NCI-H1436 treated with DMSO at 0.1 percent for 48 hours (cell line): ENCODE measurements around the gene OCSTAMP.

Experiments used
- DNase-seq: peaks from one replicate; lab custom pipeline; 2025; lab: John Stamatoyannopoulos, UW

The OCSTAMP gene, protein sequence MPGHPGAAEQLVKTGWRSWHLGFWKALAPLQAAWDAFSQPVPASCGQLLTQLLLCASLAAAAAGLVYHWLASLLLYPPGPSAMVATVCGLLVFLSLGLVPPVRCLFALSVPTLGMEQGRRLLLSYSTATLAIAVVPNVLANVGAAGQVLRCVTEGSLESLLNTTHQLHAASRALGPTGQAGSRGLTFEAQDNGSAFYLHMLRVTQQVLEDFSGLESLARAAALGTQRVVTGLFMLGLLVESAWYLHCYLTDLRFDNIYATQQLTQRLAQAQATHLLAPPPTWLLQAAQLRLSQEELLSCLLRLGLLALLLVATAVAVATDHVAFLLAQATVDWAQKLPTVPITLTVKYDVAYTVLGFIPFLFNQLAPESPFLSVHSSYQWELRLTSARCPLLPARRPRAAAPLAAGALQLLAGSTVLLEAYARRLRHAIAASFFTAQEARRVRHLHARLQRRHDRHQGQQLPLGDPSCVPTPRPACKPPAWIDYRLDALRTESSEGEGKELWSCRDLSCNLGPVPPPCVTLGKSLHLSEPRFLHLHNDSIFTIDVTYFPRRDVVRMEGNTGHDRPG

DNA sequence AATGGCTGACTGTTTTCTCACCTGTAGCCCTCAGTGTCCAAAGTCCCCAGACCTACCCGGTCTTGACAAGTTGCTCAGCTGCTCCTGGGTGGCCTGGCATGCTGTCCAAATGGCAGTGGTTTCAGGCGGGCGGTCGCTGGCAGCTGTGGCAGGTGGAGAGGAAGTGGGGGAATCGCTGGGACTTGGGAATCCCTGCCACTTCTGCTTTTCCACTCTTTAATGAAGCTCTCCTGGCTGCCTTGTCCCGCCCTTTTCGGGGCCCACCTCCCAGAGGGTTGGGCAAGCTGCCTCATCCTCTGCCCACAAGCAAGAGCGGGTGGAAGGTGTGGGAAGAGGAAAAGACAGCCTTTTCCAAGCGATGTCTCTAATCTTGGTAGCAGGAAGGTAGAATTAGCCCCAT is at the start of gene OCSTAMP:
Gene OCSTAMP (minus strand): TSS at position 194 of the 400 bp plus-strand sequence. CDS start 94 bp downstream, at position 100.
- no peak for DNase-seq

DNA sequence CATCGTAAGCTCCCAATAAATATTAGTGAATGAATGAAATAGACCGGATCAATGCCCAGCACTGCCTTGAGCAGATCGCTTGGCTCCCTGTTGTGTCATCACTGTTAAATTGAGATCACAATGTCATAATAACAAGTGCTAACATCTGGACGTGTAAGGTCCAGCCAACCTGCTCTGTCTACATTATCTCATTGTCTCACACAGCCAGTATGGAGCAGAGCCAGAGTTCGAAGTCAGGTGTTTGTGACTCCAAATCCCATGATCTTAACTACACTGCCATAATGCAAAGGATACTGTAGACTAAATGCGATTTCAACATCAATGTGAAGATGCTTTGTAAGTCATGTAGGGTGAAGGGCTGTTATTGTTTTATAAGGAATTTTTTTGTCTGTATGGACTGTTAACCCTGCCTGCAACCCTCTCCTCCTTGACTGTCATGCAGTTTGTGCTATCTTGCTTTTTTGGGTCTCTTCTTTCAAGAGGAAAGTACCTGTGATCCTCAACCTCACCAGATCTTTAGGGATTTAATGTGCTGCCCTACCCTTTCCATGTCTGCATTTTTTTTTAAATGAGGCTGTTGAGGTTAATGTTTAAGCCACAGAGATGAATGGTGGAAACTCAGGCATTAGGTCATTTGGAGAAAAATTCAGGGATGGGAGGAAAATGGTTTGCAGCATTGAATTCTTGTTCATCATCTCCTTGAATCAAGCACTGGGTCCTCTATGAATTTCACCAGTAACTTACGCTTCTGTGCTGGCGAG is 49.0 kb upstream of the OCSTAMP start:
- no peak for DNase-seq

DNA sequence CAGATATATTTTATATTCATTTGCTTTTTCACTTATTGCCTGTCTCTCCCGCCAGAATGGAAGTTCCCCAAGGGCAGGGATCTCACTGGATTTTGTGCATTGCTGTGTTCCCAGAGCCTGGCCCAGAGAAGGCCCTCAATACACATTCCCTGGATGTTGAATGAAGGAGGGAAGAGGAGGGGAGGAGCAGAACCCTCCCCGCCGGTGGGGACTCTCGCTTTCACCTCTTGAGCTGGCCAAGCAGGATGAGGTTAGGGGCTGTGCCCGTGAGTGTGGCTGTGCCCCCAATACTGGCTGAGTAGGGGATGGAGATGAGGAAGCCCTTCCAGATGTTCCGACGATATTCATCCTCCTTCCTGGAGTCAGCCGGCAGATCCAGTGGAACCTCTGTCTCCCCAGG is 45.5 kb upstream of the OCSTAMP start:
- no peak for DNase-seq

DNA sequence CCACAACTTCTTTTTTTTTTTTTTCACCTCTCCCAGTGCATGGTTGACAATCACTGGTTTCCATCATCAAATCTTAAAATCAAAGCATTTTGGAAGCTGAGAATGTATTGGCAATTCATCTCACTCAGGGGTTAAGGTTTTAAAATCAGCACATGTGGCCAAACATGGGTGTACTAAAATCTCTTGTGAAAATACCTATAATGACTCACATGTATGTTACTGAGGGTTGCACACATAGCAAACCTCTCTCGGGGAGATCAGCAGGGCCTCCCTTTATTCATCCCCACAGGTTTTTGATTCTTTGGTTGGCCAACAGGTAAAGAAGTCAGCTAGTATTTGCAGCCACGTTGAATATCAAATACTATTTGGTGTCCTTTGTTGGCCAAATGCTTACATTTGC is 44.3 kb upstream of the OCSTAMP start:
- no peak for DNase-seq

DNA sequence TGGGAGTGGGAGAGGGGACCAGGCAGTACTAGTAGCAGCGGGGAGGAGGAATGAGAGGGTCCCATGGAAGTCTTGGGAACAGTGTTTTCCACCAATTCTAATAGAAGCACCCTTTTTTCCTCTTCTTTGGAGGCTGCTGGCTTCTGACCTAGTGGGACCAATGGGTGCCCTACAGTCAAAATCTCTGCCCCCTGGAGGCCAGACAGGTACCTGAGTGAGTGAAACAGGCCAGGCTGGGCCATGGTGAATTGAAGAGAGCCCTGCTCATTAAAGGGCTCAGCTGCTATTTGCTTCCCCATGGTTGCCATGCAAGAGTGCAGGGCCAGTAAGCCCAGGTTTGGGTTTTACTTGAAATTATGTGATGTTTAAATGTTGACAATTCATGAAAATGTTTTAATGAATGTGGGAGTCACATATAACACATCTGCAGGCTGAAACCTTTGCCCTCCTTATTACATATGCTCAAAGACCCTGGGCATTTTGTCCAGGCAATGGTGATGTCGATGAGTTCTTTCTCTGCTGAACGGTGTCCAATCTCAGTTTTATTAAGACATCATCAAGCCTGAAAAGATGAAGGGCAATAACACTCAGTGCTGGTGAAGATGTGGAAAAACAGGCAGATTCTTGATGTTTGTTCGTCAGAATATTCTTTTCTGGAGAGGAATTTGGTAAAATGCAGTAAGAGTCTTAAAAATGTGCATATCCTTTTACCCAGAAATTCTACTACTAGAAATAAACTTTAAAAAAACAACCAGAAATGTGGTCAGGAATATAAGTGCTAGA is 42.3 kb upstream of the OCSTAMP start:
- DNase-seq, result no peak

DNA sequence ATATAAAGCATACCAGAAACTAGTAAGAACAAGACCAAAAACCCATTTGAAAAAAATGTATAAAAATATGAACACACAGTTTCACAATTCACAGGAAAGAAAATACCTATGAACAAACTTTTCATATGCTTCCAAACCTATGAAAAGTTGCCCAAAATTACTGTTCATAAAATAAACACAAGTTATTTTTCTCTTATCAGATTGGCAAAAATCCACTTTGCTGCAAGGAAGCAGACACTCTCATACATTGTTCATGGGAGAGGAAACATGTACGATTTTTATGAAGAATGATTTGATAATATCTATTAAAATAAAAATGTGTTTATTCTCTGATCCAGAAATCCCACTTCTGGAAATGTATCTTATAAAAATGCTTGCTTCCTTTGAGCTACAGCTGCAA is 40.0 kb upstream of the OCSTAMP start:
- DNase-seq, result no peak

DNA sequence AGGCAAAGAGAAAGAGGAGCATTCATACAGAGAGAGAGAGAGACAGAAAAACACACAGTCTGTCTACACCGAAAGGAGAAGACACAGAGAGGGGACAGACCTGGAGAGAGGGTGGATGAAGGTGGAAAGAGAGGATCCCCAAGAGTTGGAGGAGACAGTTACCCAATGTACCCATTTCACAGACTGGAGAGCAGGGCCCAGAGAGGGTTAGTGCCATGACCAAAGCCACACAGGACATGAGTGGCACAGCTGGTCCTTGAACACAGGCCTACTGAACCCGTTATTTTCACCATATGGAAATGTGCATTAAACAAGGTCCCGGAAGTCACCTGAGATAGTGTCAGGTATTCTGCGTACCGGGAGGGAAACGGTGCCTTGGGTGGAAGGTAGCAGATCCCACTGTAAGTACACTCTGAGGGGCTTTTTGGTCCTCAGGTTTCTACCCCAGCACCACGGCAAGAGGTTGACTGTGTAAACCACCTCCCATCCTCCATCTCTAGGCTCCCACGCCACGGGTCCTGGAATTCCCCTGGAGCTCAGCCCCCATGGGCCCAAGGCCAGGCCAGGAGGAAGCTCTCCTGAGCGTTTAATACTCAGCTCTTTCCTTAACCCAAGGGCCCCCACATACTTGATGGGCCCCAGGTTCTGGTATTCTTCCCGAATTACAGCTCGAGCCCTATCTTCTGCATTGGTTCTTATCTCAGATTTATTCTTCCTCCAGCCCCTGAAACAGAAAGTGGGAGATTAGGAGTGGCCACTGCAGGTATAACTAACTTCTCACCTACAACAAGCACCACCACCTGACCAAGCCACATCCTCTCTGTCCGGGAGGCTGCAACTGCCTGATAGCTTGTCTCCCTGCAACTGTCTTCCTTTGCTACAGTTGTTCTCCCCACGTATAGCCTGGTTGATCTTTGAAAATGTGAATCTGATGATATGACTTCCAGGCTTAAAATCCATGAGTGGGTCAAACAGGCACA is 38.4 kb upstream of the OCSTAMP start:
- DNase-seq, result no peak

DNA sequence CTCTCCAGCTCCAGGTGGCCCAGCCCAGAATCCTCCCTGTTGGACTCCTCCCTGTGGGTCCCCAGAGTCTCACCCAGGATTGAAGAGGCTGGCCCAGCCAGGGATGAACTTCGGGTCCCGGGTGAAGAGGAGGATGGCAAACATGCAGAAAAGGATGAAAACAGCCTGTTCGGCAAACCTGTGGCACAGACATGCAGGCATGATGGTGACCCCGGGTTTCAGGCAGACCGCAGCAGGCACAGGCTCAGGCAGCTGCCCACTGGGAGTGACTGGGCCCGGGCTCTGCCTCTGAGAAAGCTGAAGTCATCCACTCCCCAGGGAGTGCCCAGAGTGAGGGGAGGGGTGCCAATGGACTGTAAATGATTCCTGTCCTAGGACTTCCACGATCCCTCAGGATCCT is 37.5 kb upstream of the OCSTAMP start:
- no peak for DNase-seq

DNA sequence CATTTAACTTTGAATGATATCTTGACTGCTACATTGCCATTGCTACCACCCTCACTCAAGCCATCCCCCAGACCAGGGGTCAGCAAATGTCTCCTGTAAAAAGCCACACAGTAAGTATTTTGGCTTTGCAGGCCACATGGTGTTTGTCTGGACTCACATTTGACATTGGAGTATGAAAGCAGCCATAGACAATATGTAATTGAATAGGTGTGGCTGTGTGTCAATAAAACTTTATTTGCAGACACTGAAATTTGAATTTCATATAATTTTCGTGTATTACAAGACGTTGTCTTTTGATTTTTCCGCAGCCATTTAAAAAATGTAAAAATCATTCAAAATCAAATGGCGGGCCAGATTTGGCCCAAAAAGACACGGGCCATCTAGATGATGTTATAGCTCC is 36.3 kb upstream of the OCSTAMP start:
- no peak for DNase-seq

DNA sequence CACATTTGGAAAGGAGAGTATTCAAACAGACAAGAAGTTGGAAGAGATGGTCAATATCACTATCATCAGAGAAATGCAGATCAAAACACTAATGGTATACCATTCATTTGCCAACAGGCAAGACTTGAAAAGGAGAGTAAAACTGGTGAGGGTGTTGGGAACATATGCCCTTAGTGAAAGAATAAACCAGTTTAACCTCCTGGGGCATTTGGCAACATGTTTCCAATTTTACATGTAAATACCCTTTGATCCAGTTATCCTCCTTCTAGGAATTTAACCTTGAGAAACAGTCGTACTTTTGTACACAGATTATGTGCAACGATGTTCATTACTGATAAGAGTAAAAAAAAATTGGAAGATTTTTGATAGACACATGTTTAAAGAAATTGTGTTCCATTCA is 34.1 kb upstream of the OCSTAMP start:
- no peak for DNase-seq

DNA sequence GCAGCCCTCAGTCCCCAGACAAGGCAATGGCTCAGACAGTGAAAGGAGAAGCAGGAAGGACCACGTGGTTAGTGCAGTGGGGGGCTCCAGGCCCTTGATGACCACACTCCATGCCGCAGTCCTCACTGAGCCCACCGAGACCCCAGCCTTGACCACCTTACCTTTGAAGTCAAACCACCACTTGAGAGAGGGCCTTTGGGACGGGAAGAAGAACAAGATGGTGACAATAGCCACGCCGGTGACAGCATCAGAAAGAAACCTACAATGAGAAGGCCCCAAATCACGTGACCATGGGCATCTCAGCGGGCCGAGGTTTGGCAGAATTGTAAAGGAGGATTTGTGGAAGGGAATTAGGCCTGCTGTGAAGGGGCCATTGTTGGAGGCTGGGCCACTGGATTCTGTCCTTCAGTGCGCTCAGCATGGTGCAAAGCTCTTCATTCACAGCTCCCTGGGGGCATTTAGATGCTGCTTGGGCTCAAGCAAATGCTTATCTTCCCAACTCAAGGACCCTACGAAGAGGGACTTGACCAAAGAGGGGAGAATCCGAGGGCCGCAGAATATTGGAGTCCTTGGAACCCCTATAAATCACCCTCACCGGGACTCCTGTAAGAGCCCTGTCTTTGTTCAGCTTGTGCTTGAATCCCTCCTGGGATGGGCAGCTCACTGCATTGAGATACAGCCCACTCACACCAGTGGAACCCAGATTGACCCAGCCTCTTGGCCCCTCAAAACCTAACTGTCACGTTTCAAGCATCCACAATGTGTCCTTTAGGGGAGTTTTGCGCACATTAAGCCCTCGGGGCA is 33.2 kb upstream of the OCSTAMP start:
- DNase-seq, result no peak

DNA sequence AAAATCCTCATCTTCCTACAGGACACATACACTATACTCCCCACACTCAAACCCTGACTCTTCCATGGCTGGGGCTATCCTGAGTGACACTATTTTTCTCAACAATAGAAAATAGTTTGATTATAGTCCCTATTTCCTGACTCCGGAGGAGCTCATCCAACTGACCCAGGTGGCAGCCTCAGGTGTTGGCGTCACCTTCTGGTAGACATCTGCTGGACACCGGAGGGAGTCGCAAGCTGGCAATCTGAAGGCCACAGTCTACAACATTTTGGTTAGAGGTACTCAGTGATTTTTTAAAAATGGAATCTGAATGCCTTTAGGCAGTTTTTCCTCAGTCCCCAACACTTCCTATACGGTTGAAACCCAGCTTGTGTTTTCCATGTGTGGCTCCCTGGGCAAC is 32.2 kb upstream of the OCSTAMP start:
- DNase-seq, result no peak

DNA sequence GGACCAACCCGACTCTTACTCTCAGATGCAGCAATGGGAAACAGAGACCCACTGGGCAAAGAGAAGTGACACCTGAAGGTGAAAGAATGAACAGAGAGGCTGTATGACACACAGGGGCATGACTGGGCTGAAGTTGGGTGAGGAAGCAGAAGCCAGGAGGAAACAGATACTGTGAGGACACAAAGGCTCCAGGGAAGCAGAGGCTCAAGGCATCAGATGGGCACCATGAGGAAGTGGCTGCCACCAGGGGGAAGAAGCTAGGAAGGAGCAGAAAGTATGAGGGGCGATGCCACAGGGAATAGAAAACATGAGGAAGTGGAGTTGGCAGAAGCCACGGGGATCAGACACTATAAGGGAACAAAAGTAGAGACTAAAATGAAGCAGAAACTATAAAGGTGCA is 30.9 kb upstream of the OCSTAMP start:
- DNase-seq, result no peak

DNA sequence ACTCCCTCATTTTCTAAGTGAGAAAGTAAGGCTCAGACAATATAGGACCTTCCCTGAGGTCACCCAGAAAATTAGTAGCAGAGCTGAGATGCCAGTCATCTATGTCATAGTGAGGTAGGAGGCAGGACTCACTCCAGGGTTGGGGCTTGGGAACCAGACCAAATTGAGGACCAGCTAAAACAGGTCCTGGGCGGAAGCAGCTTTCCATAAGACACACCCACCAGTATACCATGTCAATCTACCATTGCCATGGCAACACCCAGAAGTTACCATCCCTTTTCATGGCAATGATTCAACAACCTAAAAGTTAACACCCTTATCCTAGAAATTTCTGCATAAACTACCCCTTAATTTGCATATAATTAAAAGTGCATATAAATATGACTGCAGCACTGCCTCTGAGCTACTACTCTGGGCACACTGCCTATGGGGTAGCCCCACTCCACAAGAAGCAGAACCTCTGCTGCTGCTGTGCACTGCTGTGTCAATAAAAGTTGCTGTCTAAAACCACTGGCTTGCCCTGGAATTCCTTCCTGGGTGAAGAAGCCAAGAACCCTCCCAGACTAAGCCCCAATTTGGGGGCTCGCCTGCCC is 30.3 kb upstream of the OCSTAMP start:
- DNase-seq, result no peak

DNA sequence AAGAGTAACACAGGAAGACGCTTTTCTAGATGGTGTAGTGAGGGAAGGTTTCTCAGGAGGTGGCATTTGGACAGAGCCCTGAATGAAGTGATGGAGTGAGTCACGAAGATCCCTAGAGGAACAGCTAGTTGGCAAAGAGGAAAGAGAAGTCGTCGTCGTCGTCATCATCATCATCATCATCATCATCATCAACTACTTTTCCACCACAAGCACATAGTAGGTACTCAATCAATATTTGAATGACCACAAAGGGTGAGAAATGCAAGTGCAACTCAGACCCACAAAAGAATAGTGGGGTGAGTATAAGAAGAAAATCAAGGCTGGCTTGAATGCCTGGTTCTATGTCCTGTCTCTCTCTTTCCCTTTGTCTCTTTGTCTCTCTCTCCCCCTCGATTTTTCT is 28.3 kb upstream of the OCSTAMP start:
- DNase-seq, result no peak

DNA sequence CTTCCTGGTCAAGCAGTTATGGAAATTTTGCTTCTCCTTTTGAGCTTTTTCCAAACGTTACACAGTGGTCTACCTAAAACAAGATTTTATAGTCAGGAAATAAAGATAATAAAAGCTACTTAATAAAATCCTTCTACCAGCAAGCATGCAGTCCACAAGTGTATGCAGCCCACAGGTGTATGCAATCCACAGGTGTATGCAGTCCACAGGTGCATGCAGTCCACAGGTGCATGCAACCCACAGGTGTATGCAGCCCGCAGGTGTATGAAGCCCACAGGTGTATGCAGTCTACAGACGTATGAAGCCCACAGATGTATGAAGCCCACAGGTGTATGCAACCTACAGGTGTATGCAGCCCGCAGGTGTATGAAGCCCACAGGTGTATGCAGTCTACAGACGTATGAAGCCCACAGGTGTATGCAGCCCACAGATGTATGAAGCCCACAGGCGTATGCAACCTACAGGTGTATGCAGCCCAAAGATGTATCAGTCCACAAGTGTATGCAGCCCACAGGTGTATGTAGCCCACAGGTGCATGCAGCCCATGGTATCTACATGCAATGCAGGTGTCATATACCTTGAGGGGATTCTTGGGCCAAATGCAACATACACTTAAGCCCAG is 26.4 kb upstream of the OCSTAMP start:
- no peak for DNase-seq

DNA sequence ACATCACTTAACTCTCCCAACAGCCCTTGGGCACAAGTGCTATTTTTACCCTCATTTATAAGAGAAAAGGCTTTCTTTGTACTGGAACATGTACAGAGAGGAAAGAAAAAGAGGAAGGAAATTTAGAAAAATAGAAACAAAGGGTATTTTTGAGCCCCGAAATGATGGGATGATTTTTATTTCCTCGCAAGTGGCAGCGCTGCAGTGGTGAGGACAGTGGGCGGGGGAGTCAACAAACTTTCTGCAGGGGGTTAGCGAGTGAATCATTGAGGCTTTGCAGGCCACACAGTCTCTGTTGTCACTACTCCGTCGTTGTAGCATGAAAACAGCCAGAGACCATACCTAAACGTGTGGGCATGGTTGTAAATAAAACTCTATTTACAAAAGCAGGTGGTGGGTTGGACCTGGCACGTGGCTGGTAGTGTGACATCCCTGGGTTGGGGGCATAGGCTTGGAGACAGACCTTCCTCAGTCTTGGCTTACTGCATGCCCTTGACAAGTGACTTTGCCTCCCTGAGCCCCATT is 25.5 kb upstream of the OCSTAMP start:
- no peak for DNase-seq

DNA sequence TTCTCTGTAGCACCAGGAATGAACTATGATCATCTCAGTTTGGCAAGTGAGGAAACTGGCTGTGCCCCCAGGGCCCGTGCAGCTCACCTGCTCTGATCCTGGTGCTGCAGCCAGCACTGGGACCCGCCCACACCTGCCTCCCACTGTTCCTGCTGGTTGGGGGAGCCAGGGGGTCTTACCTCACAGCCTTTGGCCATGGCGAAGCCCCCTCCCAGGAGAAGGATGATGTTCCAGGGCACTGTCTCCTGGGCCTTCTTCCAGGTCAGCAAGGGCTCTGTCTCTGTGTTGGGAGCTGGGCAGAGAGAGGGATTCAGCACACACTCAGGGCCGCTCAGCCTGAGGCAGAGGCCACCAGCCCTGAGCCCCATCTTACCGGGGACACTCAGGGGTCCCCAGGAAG is 24.9 kb upstream of the OCSTAMP start:
- DNase-seq, result no peak
